Astrocyte of the spinal cord (primary cell): ENCODE data around the gene GDF2.

Experiments
- DNase-seq: peaks from one replicate; pipeline ENCODE4 v3.0.0; 2011; ENCODE audit warnings: low read depth, low spot score
- H3K4me3 ChIP-seq: 2 replicates; pipeline ENCODE4 v1.5.1; 2011; ENCODE audit warnings: low read depth, mild to moderate bottlenecking, low read length, moderate library complexity
- in situ Hi-C: cut with HindIII; loops from 2 replicates; pipeline ENCODE4 v1.10.0; 2017; ENCODE audit warnings: low sequenced_read_pairs
- TF ChIP-seq, protein P1 (sequence below): IDR thresholded peaks from 2 replicates; pipeline ENCODE4 v1.5.1; 2012; ENCODE audit warnings: low read depth, mild to moderate bottlenecking, low read length, inconsistent platforms

The GDF2 gene

DNA sequence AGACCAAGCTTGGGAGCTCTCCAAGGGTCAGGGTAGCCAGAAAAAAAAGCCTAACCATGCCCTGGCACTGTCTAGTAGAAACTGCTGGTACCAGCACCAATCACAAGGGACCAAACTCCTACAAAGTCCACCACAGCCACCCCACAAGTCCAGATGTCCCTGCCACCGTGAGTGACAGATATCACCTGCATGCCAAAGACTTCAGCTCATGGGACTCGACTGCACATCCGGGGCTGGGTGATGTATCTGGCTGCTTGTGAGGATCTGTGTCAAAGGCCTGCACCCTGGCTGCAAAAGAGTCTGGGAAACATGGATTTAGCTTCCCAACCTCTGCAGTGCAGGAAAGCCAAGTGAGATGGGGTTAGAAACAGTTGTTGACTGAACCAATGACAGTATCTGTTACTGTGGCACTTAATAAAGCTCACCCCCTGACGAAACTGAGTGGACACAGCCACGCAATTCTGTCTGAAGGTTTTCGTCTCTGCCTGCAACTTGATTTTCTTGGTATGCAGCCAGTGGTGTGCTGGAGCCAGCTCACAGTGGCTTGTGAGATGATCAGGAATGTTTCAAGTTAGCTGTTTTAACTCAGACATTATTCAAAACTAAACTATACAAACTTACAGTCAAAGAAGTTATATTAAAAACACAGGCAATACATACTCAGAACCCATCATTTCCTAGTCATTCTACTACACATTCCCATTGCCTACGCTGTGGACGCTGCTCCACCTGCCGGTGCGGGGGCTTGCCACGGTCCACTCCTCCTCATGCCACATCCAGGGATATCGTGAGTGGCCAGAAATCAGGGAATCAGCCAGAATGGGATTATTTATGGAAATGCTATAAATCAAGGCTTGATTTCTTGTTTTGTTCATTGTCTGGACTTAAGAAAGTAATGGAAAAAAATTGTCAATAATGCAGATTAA, 52.6 kb downstream of the GDF2 start:
- no peak overlapping the region for H3K4me3 ChIP-seq
- TF ChIP-seq, protein P1, sequence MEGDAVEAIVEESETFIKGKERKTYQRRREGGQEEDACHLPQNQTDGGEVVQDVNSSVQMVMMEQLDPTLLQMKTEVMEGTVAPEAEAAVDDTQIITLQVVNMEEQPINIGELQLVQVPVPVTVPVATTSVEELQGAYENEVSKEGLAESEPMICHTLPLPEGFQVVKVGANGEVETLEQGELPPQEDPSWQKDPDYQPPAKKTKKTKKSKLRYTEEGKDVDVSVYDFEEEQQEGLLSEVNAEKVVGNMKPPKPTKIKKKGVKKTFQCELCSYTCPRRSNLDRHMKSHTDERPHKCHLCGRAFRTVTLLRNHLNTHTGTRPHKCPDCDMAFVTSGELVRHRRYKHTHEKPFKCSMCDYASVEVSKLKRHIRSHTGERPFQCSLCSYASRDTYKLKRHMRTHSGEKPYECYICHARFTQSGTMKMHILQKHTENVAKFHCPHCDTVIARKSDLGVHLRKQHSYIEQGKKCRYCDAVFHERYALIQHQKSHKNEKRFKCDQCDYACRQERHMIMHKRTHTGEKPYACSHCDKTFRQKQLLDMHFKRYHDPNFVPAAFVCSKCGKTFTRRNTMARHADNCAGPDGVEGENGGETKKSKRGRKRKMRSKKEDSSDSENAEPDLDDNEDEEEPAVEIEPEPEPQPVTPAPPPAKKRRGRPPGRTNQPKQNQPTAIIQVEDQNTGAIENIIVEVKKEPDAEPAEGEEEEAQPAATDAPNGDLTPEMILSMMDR, result no peak
- in situ Hi-C loops, result no loop called here
- DNase-seq, result peak; percentile 50

DNA sequence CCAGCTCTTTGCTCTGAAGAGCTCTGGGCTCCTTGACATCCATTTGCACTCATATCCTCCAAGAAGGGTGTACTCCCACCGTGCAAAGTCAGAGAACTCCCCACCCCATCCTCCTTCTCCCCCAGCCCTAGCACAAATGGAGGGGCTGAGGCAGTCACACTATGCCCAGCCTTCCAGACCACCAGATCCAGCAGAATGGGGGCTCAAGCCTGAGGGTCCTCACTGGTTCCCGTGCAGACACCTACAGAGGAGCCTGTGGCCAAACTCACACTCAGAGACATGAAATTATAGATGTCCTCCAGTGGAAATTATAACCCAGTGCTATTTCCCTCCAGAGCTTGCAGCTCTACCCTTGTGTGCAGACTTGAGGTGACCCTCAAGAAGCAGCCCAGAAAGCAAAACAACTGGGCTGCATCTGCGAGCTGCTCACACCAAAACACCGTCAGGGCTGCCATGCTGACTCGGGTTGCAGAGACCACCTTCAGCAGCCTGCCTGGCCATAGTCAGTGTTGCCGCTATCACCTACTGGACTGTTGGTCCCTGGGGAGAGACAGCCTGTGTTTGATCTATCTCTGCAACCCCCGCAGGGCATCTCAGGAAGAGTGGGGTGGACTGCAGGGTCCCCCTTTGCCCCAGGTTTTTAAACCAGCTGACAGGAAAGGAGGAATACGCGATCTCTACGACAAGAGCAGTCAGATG, 54.4 kb downstream of the GDF2 start:
- no peak overlapping the region for H3K4me3 ChIP-seq
- DNase-seq, result no peak
- in situ Hi-C loops, result no loop called here
- TF ChIP-seq, protein P1, result no peak
